HG03135 (cell line): ENCODE data around the gene IGSF5.
"Not testable (repeated sequence)": the region's sequence is repeated elsewhere in the genome, so short reads cannot be mapped to it uniquely, and the experiment has no call there.

Experiments used
- ATAC-seq: cut with Tn5 transposase; IDR thresholded peaks from one replicate; pipeline ENCODE4 v1.9.1; 2021; ENCODE audit warnings: mild to moderate bottlenecking, moderate library complexity; ENCODE audit not compliant: unreplicated experiment

Gene IGSF5

DNA sequence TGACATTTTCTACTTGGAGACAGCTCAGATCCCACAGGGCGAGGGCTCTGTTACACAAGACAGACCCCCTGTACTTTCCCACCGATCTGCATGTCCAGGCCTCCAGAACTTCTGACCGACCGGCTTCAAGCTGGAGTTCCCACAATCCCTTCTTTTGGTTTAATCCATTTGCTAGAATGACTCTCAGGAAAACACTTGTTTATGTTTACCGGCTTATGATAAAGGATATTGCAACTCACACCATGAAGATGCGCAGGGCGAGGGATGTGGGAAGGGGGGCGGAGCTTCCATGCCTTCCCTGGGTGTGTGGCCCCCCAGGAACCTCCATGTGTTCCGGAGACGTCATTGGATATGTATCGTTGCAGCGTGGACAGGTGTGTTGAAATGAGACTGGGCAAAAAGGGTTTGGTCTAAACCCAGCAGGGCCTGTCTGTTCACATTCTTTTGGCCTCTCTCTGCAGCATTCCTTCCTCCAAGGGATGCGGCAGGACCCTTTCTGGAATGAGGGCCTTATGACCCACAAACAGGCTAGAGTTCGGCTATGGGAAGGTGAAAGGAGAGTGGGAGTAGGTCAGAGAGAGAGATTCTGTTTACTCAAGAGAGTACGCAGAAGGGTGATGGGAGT lies 7.5 kb upstream of the IGSF5 start:
- ATAC-seq = no peak

DNA sequence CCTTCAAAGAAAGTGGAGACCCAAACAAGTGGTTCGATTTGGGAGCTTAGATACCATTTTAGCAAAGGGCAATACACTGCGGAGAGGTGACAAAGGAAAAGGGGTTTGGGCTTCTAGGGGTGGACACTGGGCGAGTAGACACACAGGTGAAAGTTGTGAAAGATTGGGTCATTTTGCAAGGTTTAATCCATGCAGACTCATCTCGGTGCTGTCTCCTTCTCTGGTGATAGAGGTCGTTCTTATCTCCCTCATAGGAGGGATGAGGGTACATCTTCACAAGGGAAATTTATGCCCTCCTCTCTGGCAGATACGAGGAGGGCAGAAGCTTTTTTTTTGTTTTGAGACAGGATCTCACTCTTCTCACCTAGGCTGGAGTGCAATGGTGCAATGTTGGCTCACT lies 6.4 kb upstream of the IGSF5 start:
- no peak for ATAC-seq

DNA sequence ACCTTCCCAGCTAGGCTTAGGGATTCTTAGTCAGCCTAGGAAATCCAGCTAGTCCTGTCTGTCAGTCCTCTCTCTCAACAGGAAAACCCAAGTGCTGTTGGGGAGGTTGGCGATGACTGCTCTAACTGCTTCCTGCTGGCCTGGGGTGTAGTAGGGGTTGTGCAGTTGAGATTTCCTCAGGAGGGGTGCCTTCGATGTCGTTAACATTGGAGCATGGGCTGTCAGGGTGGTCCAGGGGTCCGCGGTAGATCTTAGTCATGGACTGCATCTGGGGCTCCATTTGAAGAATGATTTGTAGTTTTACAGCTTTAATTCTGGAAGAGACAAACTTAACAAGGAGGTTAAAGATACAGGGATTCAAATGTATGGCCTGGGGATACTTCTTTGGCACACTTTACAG lies 5.5 kb upstream of the IGSF5 start:
- not testable (repeated sequence) for ATAC-seq

DNA sequence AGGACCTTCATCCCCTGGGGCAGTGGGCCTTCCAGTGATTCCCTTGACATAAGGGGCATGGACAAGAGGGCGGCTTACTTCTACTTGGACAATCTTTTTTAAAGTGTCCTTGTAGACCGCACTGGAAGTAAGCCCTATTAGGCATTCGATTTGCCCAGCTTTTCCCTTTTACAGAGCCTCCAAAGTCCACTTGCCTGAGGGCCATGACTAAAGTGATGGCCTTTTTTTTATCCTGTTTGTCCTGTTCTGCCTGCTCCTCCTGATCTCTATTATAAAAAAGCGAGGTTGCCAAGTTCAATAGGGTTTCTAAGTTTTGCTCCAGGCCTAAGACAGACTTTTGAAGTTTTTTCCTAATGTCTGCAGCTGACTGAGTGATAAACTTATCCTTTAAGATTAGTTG lies 2.4 kb upstream of the IGSF5 start:
- ATAC-seq = not testable (repeated sequence)

DNA sequence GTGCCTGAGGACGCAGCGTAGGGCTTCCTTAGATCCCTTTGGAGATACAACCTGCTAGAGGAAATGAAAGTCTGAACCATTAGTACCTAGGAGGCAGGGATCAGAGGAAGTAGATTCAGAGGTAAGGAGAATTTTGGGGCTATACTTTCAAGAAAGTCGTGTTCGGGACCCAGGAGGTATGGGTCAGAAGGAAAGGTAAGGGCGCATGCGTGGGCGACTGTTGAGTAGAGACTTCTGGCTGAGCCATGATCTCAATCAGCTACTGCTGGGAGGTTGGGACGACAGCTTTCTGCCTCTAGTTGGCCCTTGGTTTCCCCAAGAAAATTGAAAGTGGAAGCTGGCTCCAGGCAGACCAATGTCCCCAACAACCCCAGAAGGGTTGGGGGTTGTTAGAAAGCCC lies 349 bp downstream of the IGSF5 start:
- ATAC-seq = not testable (repeated sequence)

DNA sequence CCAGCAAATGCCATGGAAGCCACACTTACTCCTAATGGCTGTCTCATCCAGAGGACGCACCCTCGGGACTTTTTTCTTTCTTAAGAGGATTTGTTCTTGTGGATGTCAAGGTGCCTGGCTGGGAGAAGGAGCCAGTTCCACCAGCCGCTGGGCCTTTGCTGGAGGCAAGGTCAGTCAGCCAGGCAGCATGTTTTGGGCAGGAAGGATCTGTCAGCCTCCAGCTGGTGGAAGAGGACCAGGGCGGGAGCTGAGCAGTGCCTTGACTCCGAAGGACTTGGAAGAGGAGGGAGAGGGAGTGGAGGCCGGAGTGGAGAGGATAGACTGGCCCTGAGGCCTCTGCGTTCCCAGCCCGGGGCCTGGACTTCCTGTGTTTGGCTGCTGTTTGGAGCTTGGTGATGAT lies 5.7 kb downstream of the IGSF5 start:
- no peak for ATAC-seq

DNA sequence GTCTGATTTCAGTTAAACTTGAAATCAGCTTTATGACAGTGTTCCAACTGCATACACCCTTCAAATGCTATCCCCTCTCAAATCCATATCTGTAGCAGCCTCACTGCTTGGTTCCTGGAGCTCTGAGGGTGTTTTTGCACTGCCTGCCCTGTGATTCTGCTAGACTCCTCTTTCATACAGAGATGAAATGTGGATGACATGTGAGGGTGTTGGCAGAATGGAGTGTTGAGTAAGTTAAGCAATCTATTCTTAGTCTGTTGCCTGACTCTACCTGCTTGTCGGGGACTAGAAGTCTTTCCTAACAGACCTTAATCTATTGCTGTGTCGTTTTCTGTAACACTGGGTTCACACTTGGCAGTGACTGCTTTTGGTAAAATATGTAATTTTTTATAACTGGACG lies 9.8 kb downstream of the IGSF5 start:
- no peak for ATAC-seq

DNA sequence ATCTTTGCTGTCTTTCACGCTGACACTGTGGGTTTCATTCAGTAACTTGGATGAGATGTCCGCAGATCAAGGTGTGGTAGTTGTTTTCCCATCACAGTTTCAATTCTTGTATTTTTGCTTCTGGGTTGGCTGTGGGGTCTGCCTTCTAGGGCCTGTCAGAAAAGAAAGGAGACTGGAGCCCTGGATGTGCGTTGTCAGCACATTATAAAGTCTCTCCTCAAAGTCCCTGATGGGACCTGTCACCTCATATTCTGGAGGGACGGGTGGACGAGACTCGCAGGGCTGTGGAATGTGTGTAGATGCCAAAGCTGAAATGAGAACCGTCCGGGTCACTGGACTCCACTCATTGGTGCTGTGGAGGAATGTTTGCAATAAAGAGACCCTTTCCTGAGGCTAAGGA lies 11.3 kb downstream of the IGSF5 start:
- ATAC-seq = no peak

DNA sequence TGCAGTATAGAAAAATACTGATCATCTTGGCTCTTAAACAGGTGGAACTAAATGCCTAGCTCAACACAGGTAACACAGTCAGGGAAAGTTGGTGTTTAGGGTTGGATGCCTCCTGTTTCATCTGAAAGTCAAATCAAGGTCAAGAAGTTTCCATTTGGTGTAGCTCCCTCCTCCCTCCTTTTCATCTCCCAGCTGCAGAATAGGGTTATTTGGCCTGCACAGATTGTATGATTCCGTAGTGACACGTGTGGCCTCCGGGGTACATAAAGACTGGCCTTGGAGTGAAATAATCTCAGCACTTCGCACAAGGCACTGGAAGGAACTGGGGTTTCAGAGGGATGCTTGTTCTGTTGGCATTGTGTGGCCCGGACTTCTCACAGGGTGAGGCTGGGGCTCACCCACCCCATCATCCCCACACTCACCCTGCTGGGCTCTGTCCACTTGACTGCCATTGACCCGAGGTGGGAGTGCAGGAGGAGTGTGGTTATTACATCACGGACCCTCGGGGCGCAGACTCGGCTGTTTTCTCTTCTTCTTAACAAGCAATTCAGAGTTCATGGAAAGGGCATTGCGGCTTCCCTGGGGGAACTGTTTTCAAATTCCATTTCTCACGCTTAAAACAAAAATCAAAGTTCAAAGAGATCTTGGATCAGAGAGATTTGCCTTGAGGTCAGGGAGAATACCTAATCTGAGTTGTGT lies 18.4 kb downstream of the IGSF5 start:
- ATAC-seq = no peak

DNA sequence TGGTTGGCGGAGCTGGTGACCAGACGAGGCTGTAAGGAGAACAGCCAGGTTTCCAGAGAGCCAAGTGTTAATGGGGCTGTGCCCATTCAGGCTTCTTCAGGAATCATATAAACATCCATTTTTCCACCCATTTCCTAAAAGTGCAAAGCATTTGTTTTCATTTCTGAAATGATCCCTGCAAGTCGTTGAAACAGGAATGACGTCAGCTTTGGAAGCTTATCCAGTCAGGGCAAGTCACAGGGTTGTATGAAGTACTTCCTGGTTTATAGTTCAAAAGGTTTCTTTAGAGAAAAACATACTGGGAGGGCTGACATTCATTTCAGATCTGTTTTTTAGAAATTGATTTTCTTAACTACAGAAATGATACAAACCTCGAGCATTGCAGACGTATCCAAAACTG lies 29.2 kb downstream of the IGSF5 start:
- ATAC-seq = no peak

DNA sequence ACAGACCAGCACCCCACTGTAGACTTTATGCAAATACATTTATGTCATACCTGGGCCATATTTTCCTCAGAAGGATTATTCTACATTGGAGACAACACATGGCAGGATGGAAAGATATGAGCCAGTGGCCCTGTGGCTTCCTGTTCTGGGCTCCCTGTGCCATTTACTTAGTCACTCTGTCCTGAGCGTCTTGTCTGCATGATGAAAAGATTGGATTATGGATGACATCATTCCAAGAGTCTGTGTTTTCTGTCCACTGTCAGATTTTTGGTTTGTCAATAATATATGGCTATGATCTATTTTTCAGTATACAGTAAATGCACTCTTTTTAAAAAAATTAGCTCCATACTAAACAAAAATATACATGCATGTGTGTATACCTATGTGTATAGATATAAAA lies 30.8 kb downstream of the IGSF5 start:
- no peak for ATAC-seq

DNA sequence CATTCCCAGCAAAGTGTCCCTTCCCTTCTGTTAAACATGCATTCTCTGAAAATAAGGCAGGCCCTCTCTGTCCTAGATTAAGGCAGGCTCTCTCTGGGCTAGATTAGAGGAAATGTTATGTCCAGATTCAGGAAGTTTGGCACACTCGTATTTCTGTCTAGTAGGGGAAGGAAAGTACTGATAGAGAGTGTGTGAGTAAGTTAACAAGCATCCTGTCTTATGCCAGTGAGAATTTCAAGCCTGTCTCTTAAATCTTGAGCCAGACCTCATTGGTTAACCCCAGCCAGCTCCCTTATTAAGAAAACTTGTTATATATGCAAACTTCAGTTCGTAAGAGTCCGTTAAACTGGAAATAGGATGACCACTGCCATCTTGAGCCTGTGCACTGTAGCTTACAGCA lies 31.6 kb downstream of the IGSF5 start:
- no peak for ATAC-seq

DNA sequence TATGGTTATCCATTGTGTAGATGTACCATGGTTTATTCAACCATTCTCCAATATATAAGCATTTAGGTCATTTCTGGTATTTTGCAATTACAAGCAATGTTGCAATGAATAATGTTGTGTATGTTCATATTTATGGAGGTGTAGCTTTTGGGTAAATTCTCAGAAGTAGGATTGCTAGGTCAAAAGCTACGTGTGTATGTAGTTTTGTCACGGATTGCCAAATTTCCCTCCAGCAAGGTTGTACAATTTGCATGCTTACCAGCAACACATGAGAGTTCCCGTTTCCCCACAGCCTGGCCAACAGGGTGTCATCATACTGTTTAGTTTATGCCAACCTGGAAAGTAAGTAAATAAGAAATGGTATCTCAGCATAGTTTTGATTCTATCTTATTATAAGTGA lies 36.3 kb downstream of the IGSF5 start:
- no peak for ATAC-seq

DNA sequence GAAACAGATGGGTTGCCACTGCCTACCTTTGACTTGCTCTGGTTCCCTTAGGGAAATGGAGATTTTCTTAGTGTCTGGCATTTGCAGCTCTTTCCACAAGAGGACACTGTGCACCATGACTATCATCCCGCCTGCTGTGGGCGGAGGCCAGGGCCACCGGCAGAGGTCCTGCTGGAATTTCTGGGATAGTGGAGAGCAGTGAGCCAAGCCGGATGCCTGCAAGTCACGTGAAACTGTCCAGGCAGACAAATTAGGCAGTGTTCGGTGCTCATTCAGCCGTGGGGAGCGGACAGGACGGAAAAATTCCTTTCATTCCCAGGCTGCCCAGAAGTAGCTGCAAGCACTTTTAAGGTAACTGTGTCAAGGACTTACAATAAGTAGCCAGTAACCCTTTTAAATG lies 43.4 kb downstream of the IGSF5 start:
- no peak for ATAC-seq

DNA sequence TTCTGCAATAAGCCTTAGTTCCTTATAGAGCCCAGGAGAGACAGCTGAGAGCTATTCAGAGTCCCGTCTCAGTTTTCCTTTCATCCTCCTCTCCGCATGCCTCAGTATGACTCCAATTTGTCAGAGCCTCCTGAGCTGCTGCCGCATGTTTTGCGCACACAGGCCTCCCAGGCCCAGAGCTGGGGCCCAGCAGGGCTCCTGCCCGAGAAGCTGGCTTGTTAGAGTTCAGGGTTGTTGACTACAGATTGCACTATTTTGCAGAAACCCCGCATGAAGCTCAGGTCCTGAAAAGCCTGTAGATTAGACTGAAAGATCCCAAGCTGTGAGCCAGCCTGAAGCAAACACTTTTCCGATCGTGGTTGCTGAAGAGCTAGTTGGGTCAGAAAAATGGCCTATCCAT lies 51.5 kb downstream of the IGSF5 start:
- ATAC-seq = no peak

DNA sequence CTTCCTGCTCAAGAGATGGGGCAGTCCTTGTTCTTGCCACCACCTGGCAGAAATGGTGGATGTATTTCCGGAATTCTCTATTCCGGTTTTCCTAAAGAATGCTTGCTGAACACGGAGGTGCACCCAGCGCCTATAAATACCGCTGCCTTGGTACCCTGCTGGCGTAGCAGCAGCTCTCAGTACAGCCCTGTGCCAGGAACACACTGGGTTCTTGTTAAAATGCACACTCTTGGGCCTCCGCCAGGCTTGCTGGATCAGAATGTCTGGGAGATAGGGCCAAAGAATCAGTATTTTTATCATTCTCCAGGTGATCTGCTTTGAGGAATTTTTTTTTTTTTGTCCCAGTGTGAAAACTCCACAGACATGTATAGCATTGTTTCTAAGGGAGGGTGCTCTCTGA lies 54.2 kb downstream of the IGSF5 start:
- no peak for ATAC-seq

DNA sequence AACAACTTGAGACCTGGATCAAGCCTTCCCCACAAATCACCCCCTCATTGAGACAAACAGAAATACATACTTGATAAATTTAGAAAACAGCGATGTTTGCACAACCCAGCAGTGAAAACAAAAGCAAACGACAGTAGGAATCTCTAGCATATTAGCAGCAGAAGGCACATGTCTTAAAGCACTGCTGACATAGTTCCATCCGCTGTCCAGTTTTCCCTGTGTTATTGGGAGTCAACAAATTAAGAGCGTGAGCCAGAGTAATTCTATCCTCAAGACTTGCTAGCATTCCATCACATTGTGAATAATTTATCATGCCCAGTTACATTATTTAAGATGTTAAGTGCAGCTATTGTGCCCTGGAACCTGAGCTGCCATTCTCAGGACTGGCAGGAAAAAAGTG lies 55.3 kb downstream of the IGSF5 start:
- ATAC-seq = no peak

DNA sequence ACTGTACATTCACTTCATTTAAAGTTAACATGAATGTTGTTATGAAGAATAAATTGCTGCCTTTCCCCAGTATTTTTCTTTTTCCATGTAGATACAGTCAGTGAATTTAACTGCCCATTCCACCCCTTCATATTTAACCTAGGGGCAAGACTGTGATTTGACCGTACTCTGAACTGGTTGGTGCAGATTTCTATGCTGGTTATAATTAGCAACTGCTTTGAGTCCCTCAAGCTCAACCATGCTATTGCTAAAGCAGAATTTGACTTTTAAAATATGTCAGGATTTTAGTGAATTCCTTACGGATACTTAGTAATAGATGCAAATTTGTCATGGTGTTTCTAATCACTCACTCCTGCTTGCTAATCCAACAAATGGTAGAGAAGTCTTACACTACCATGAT lies 57.2 kb downstream of the IGSF5 start:
- no peak for ATAC-seq

DNA sequence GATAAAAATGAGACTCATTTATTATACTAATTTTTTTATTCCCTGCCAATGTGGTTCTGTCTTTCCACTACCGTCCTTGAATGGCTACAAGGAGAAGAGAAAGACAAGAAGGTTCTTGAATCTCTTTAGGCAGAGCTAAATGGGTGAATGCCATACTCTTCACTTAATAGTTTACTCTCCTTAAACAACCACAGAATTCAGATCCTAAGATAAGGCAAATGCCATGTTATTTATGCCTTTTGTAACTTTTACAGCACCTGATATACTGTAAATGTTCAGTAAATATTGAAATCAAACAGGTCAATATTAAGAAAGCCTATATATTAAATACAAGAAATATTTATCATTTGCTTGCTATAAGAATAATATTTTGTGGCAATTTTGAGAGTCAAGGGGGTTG lies 58.4 kb downstream of the IGSF5 start:
- no peak for ATAC-seq

DNA sequence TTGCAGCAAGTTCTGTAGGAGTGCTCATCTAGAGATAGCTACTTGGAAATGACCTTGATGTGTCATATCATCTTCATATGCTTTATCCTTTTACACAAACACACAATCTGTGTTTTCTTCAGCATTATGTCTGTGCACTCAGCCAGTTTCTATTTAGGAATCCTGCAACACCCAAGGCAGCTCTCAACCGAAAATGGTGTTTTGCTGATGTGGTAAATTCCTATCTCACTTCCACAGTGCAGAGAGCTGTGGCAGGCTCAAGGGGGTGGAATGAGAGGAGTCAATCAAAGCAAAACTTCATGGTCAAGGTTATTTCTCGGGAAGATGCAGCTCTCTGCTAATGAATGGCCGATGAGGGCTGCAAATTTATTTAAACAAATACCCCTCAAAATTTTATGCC lies 59.3 kb downstream of the IGSF5 start:
- ATAC-seq = no peak

DNA sequence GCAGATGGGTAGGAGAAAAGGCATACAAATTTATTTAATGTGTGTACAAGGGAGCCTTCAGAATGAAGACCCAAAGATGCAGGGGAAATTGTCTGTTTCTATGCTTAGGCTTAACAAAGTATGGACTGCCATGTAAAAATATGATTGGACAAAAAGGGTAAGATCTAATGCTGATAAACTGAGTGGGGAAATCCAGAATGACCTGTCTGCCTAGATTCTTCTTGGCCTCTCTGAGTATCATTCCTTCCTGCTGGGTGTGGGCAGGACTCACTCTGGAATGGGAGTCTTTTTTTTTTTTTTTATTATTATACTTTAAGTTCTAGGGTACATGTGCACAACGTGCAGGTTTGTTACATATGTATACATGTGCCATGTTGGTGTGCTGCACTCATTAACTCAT lies 61.0 kb downstream of the IGSF5 start:
- ATAC-seq = no peak

DNA sequence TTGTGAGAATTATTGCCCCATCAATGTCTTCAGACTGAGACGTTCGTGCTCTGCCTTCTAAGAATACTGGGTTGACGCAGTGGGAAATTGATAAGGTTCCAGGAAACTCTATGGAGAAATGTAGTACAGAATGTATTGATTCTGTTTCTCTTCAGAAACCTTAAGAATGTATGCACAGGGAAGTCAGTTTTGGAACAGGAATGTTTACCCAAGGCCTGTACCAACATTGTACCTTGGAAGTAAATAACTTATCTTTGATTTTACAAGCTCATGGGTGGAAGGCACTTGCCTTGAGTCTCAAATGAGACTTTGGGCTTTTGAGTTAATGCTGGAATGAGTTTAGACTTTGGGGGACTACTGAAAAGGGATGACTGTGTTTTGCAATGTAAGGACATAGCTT lies 62.8 kb downstream of the IGSF5 start:
- ATAC-seq = no peak

DNA sequence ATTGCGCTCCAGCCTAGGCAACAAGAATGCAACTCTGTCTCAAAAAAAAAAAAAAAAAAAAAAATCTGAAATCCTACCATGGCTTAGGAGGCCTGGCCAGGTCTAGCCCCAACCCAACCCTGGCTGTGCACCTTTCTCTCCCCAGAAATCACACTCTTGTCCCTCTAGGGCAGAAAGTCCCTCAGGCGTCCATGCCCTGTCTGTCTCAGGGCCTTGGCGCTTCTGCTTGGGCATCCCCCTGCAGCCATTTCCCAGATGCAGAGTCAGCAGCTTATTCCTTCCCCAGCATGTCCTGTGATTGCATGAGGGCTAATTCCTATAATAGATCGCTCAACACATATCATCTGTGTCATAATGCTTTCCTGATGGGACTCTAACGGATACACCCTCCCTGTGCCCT lies 65.0 kb downstream of the IGSF5 start:
- ATAC-seq = no peak
